GM23248 (cell line): ENCODE data around the gene G0S2.

Experiments used
- EZH2 ChIP-seq: fragments of 200-600 bp; sonication (generic); IDR thresholded peaks from 2 replicates; pipeline ENCODE4 v1.6.1; 2018; ENCODE audit warnings: antibody characterized with exemption, mild to moderate bottlenecking; ENCODE audit not compliant: insufficient read depth, poor library complexity, severe bottlenecking
- EZH2phosphoT487 ChIP-seq: fragments of 200-600 bp; sonication (generic); IDR thresholded peaks from 2 replicates; pipeline ENCODE4 v1.6.1; 2018; ENCODE audit warnings: antibody characterized with exemption, moderate library complexity, mild to moderate bottlenecking, low read depth; ENCODE audit not compliant: insufficient read depth

- TF ChIP-seq EZH2 (no peak), EZH2phosphoT487 (no peak)
Measured at GRCh38 chr1:209710093-209710492, 34.9 kb downstream of the G0S2 start.
